Renal cortical epithelial cell (primary cell): ENCODE data around the gene DGKI. TPM values are rescaled to one million over a fixed set of nuclear protein-coding genes. Genes with fewer than 3 reads are reported as not detected.
"Not testable (repeated sequence)": the region's sequence is repeated elsewhere in the genome, so short reads cannot be mapped to it uniquely, and the experiment has no call there.

Experiments used
- DNase-seq: peaks from one replicate; pipeline ENCODE4 v3.0.0-alpha.2; 2011; ENCODE audit warnings: low read depth
- total RNA-seq: library from RNA; depleted of rRNA; stranded (reverse); fragments of >200 nt; gene quantifications from 2 replicates; pipeline ENCODE4 v1.2.3, GENCODE V29; 2014

The DGKI gene
- total RNA-seq, 1 donor from 2014 or later, result 8.0 TPM

DNA sequence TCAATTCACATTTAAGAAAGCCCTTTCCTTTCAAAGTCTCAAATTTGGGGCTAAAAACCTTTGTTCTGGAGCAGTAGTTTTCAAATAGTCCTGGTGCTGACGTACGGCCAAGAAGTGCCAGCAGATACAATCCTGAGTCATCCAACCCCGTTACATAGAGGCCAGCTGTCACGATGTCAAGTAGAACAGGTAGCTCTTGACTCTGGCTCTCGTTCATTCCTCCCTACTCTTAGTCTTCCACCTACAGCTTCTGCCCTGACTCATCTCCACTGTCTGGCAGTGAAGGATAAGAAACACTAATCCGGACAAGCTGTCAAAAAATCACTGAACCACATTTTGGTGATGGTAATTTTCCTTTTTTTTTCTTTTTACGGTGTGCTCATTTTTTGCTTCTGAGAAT lies 370.8 kb downstream of the DGKI start:
- DNase-seq, result no peak

GRCh38 chr7:137474540-137475026 lies 372.2 kb downstream of the DGKI start:
- DNase-seq, result no peak

DNA sequence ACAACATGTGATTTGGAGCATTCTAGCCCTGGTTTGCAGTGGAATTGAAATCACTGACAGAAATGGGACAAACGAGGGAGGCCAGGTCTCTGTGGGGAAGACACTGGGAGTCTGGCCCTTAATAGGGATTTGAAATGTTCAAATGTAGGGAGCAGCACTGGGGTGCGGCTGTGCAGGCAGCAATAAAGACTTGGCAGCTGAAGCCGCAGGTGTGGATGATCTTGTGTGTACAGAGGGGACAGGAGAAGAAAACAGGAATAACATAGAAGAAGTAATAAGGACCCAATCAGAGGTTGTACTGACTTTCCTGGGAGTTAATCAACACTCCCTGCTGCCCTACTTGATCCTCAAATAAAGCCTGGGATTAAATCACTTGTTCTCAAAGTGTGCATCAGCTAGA lies 375.6 kb downstream of the DGKI start:
- DNase-seq, result no peak

GRCh38 chr7:137469858-137470257 lies 376.9 kb downstream of the DGKI start:
- no peak for DNase-seq

DNA sequence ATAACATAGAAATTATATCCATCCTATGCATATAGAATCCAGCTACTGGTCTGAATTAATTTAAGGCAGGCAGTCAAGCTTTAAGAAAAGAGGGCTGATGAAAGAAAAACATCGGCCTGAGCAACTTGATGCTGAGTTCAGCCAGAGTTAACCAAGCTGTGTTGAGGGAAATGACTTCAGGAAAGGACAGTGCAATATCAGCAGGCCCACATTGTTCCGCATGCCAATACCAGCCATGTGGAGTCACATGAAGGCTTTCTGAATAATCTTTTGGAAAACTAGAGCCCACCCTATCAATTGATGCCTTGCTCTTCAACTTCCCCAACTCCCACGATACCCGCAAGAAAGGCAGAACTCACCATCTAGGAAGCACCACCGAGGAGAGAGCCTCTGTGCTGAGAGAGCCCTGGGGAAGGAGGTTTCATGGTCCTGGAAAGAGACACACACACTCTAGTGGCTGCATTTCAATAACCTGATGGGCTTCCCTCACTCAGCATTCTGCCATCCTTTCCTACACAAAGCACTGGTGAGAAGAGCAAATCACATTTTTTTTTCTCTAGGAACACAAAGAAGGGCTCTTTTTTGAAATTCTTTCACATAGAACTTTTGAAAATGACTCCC lies 377.5 kb downstream of the DGKI start:
- no peak for DNase-seq

GRCh38 chr7:137462847-137463246 lies 383.9 kb downstream of the DGKI start:
- no peak for DNase-seq

GRCh38 chr7:137462074-137462715 lies 384.6 kb downstream of the DGKI start:
- DNase-seq, result peak; percentile 34

DNA sequence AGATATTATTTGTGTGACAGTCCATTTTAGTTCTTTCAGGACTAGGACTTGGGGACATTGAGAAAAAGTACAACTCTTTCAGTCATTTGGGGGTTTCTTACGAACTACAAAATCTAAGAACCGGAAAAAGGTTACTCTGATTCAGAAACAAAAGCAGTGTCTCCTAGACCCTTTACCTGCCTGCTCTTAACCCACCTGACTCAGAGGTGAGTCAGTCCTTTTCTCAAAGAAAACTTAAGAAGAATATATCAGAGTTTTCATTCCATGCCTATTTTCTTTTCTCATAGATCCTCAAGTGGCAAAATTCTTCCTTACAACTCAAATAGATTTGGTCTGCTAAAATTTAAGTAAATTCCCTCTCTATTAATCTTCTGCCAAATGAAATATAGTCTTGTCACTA lies 388.4 kb downstream of the DGKI start:
- DNase-seq, result no peak

- DNase-seq, result no peak
Measured at GRCh38 chr7:137454767-137455166, 392.0 kb downstream of the DGKI start.

GRCh38 chr7:137454246-137454724 lies 392.5 kb downstream of the DGKI start:
- DNase-seq, result peak; percentile 38

- no peak for DNase-seq
Measured at GRCh38 chr7:137453356-137453755, 393.4 kb downstream of the DGKI start.

DNA sequence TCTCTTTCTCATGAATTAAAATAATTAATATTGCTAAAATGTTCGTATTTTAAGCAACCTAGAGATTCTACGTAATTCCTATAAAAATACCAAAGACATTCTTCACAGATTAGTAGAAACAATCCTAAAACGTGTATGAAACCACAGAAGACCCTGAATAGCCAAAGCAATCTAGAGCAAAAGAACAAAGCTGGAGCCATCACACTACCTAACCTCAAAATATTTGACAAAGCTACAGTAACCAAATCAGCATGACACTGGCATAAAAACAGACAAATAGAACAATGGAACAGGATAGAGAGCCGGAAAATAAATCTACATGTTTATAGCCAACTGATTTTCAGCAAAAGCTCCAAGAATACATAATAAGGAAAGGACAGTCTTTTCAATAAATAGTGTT lies 397.8 kb downstream of the DGKI start:
- DNase-seq, result no peak

DNA sequence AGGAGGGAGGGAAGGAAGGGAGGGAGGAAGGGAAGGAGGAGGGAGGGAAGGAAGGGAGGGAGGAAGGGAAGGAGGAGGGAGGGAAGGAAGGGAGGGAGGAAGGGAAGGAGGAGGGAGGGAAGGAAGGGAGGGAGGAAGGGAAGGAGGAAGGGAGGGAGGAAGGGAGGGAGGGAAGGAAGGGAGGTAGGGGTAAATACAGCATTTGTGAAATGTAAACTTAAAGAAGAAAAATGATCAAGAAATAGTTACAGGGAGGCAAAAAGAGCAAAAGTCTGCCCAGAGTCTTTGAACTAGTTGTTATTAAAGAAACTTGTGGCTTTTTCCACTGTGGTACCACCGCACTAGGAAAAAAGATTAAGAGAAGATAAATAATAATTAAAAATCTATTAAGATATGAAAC lies 398.2 kb downstream of the DGKI start:
- DNase-seq, result not testable (repeated sequence)

- DNase-seq, result no peak
Measured at GRCh38 chr7:137446025-137446424, 400.7 kb downstream of the DGKI start.

GRCh38 chr7:137445268-137445667 lies 401.5 kb downstream of the DGKI start:
- no peak for DNase-seq

DNA sequence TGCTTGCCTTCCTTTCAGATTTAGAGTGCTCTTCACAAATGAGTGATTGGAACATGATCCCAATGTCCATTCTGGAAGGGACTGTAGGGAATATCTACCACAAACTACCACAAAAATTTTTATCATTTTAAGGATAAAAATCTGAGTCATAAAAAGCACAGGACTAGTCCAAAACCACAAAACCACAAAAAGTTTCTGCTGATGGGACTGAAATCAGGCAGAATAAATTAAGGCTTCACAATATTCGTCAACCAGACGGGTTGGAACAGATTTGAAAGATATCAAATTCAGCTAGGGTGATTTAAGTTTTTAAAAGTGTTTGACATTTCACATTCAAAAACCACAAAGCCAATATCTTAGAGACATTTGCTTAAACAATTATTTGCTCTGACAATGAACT lies 403.2 kb downstream of the DGKI start:
- DNase-seq, result peak; percentile 29

DNA sequence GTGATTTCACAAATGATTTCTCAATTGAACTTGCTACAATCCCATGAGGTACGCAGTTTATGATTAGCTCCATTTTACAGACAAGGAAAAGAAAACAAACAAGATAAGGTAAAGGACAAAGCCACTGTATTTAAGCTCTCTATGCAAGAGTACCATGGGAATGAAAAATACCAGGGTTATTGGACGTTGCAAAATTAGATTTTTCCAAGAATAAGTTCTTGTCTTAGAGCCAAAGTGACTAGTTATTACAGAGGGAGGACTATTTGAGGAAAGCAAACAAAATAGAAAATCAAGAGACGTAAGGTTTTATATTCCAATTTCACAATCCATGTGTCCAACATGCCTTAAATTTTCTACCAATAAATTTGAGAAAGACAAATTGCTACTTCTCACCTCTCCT lies 405.3 kb downstream of the DGKI start:
- no peak for DNase-seq

GRCh38 chr7:137439829-137440825 lies 406.6 kb downstream of the DGKI start:
- no peak for DNase-seq

GRCh38 chr7:137434946-137435345 lies 411.8 kb downstream of the DGKI start:
- DNase-seq, result no peak

- DNase-seq, result no peak
Measured at GRCh38 chr7:137434530-137434929, 412.2 kb downstream of the DGKI start.

GRCh38 chr7:137423321-137423720 lies 423.5 kb downstream of the DGKI start:
- no peak for DNase-seq

DNA sequence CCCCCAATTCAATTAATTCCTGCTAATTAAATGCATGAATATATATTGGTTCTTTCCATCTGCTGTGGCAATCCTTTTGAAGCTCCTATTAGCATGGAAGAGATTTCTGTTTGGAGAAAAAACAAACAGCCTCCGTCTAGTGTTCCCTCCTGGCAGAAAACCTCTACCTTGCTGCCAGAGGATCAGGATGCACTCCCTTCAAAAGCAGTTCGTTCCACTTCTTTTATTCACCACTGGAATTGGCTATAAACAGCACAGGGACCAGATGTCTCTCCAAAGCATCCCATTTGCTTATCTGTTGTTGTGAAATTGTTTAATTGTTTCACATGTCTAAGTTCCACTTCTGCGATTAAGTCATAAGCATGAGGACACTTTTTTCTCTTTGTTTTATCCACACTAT lies 425.4 kb downstream of the DGKI start:
- no peak for DNase-seq
